GM18526 (cell line): Measurements from ENCODE around the gene RNU6-1.

ENCODE experiments used
- POLR2A ChIP-seq: IDR thresholded peaks from 3 replicates; pipeline ENCODE4 v1.6.1; 2011; ENCODE audit not compliant: insufficient read length; ENCODE audit errors: extremely low read depth

Gene RNU6-1

GRCh38 chr15:67865766-67866165 is 25.9 kb upstream of the RNU6-1 start:
- TF ChIP-seq POLR2A, result no peak

GRCh38 chr15:67865331-67865730 is 25.5 kb upstream of the RNU6-1 start:
- no peak for TF ChIP-seq POLR2A

- TF ChIP-seq POLR2A, result no peak
Measured at GRCh38 chr15:67863442-67863987, 23.7 kb upstream of the RNU6-1 start.

- TF ChIP-seq POLR2A, result no peak
Measured at GRCh38 chr15:67862750-67863441, 23.1 kb upstream of the RNU6-1 start.

- TF ChIP-seq POLR2A, result no peak
Measured at GRCh38 chr15:67861983-67862382, 22.1 kb upstream of the RNU6-1 start.

- no peak for TF ChIP-seq POLR2A
Measured at GRCh38 chr15:67859331-67859946, 19.6 kb upstream of the RNU6-1 start.

GRCh38 chr15:67857220-67857619 is 17.4 kb upstream of the RNU6-1 start:
- TF ChIP-seq POLR2A, result no peak

- no peak for TF ChIP-seq POLR2A
Measured at GRCh38 chr15:67855842-67856241, 16.0 kb upstream of the RNU6-1 start.

- TF ChIP-seq POLR2A, result no peak
Measured at GRCh38 chr15:67854358-67854757, 14.5 kb upstream of the RNU6-1 start.

GRCh38 chr15:67853454-67853853 is 13.6 kb upstream of the RNU6-1 start:
- TF ChIP-seq POLR2A, result no peak

GRCh38 chr15:67852418-67852817 is 12.6 kb upstream of the RNU6-1 start:
- no peak for TF ChIP-seq POLR2A

- no peak for TF ChIP-seq POLR2A
Measured at GRCh38 chr15:67850994-67851571, 11.2 kb upstream of the RNU6-1 start.

- TF ChIP-seq POLR2A, result no peak
Measured at GRCh38 chr15:67850336-67850735, 10.5 kb upstream of the RNU6-1 start.

- no peak for TF ChIP-seq POLR2A
Measured at GRCh38 chr15:67849538-67849937, 9.7 kb upstream of the RNU6-1 start.

GRCh38 chr15:67845974-67846373 is 6.1 kb upstream of the RNU6-1 start:
- no peak for TF ChIP-seq POLR2A

- TF ChIP-seq POLR2A, result no peak
Measured at GRCh38 chr15:67843571-67844387, 3.9 kb upstream of the RNU6-1 start.

GRCh38 chr15:67843092-67843501 is 3.3 kb upstream of the RNU6-1 start:
- no peak for TF ChIP-seq POLR2A
